HuH-7.5 (cell line): ENCODE results near the gene SH2B3.
A peak's percentile ranks its signal among the peaks of the same experiment; 100 is the strongest.
"Not testable (repeated sequence)": the region's sequence is repeated elsewhere in the genome, so short reads cannot be mapped to it uniquely, and the experiment has no call there.

ENCODE experiments used
- DNase-seq: peaks from one replicate; pipeline ENCODE4 v3.0.0; 2011; ENCODE audit warnings: low spot score

The SH2B3 gene

GRCh38 chr12:111387747-111388323, 17.9 kb upstream of the SH2B3 start:
- no peak for DNase-seq

- no peak for DNase-seq
These were observed 16.1 kb upstream of the SH2B3 start for GRCh38 chr12:111389635-111390034.

GRCh38 chr12:111390910-111391309, 14.8 kb upstream of the SH2B3 start:
- no peak for DNase-seq

GRCh38 chr12:111393700-111394300, 11.9 kb upstream of the SH2B3 start:
- no peak for DNase-seq

GRCh38 chr12:111394480-111394879, 11.2 kb upstream of the SH2B3 start:
- no peak for DNase-seq

GRCh38 chr12:111395336-111396187, 10.2 kb upstream of the SH2B3 start:
- no peak for DNase-seq

GRCh38 chr12:111396271-111396670, 9.5 kb upstream of the SH2B3 start:
- not testable (repeated sequence) for DNase-seq

DNA sequence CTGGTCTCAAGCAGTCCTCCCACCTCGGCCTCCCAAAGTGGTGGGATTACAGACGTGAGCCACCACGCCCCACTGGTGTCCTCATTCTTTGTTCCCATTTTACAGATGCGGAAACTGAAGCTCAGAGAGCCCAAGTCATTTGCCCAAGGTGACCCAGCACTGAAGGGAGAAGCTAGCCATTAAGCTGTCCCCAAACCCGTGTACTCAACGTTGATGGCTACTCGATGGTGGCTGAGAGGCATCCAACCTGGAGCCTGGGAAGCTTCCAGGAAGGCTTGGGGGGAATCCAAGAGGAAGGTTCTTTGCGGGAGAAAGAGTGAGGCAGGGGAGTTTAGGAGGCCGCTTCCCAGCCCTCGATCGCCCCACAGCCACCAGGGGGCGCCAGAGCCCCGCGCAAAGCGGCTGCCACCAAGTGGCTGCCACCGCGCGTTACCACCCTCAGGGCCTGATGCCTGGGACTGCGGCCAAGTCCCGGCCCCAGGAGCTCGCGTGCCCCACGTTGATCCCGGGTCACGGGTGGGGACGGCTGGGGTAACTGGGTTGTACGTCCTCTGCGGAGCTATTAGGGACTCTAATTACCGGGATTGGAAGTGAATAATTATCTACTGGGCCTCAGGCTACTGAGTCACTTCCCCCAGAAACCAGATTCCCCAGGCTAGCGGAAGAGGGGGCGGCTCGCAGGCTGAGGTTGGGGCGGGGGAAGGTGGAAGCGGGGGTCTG, 8.8 kb upstream of the SH2B3 start:
- DNase-seq: peak; percentile 93

- DNase-seq: no peak
These were observed 7.2 kb upstream of the SH2B3 start for GRCh38 chr12:111398530-111398929.

- DNase-seq: not testable (repeated sequence)
These were observed 5.8 kb upstream of the SH2B3 start for GRCh38 chr12:111399741-111400404.

- no peak for DNase-seq
These were observed 4.5 kb upstream of the SH2B3 start for GRCh38 chr12:111401167-111401605.

- DNase-seq: not testable (repeated sequence)
These were observed 3.3 kb upstream of the SH2B3 start for GRCh38 chr12:111402490-111402824.

DNA sequence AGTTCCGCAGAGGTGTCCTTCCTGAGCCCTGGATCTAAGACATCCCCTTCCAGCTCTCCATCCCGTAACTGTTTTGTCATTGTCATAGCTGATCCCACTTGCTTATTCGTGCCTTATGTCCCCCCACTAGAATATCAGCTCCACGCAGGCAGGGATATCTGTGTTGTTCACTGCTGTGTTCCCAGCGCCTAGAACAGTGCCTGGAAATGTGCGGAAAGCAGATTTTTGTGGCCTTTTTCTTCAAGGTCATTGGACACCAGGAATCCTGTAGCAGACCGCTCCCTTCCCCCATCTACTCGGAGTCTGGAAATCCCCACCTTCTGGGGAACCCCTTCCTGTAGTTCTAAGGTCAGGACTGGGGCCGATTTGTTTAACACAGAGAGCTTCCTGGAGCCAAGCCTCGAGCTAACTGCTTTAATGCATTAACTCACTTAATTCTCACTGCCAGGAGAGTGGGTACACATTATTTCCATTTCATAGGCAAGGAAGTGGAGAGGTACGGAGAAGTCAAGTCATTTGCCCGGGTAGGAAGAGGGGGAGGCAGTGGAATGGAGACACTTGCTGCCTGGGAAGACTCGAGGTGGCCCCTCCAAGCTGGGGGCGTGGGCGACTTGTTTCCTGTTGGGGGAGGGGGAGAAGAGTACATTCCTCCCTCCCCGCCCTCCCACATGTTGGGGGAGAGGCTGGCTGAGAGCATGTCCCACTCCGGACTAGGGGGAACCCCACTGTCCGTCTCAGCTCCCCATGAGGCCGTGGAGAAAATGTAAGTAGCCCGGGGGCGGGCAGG, 1.2 kb upstream of the SH2B3 start:
- DNase-seq: peak; percentile 80

DNA sequence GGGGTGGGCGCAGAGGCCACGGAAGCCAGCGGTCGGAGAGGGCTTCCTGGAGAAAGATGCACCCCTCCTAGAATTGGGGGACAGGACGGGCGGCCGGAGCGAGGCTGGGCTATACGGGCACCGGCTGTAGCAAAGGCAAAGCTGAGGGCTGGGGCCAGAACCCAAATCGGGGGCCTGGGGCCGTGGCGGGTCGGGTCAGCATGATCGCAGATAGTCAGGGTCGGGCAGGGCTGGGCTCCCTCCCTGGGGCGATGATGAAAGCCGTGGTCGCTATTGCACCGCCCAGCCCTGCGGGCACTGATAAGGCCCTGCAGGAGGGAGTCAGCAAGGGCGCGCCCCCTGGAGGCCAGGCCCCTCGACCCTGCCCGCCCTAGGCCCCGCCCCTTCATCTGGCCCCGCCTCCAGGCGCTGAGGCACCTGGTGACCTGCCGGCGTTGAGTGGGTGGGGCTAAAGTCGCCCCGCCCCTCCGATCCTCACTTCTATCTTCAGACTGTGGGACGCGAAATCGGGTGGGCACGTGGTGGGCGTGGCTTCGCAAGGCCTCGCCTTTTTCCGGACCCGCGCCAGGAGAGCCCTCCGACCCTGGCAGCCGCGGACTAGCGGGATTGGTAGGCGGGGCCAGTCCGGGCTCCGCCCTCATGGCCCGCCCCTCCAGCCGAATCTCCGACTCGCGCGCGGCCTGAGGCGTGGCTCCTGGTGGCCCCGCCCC, 419 bp upstream of the SH2B3 start:
- DNase-seq: peak; percentile 99

DNA sequence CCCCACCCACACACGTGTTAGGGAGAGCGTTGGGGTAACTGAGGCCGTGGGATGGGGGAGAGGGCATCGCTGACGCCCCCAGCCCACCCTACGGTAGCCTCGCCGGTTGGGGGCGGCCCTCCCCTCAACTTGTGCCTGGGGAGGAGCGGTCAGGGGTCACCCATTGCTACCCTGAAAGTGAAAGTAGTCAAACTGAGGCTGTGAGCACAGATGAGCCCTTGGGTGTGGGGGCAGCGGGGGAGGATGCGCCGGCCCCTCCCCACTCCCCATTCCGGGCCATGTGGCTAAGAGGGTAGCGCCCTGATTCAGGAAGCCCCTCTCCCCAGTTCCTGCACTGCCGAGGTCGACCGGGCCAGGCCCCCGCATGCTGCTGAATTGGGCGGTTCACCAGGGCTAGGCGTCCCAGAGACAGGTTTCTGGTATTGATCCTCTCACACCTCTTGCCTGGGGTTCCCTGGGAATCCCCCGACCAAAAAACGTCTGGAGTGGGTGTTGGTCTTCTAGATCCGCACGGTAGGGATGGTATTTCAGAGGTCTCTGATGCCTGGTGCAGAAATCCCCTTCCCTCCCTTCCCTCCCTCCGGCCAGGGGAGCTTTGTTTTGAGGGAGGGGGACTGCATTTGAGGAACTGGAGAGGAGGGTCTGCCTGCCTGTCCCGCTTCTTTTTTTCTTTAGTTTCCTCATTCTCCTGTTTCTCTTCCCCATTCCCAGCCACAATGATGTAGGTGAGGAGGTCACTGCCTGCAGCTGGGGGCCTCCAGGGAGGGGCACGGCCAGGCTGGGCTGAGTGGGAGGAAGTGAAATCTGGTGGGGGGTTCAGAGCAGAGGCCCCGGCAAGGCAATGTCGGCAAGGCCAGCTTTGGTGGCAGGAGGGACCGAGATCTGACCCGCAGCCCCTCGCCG, 1.0 kb downstream of the SH2B3 start:
- DNase-seq: no peak

GRCh38 chr12:111407377-111408115, 1.8 kb downstream of the SH2B3 start:
- no peak for DNase-seq

DNA sequence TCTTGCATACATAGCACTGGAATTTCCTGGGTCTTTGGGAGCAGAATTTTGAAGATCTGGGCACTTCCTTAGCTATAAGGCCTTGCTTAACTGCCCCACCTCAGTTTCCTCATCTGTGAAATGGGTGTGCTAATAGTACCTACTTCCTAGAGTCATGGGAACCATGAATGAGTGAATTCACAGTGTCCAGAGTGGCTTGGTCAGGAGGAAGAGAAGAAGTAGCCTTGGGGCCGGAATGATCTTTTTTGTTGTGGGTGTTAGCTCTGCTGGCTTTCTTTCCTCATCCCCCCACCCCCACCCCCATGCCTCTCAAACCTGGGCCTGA, 2.4 kb downstream of the SH2B3 start:
- no peak for DNase-seq

GRCh38 chr12:111408686-111409402, 3.1 kb downstream of the SH2B3 start:
- no peak for DNase-seq
